HG03097 (cell line): ENCODE results near the gene SLC7A14.

Source experiments
- ATAC-seq: cut with Tn5 transposase; IDR thresholded peaks from one replicate; pipeline ENCODE4 v1.9.1; 2021; ENCODE audit not compliant: unreplicated experiment, low FRiP score

Gene SLC7A14

GRCh38 chr3:170500995-170501394, 84.9 kb downstream of the SLC7A14 start:
- no peak for ATAC-seq

DNA sequence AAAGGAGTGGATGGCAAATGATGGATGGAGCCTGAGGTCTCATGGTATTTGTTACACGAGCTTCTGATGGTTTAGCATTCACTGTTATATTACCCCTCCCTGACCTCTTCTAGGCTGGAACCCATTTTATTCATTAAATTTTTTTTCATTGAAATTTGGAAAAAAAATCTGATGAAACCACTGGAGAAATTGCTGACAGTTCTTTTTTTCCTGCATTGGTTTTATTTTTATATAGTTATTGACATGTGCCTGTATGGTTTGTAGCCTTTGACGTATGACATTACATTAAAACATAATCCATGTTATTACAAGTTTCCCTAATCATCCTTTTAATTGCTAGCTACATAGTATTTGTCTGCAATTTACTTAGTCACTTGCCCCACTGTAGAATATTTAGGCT, 85.4 kb downstream of the SLC7A14 start:
- no peak for ATAC-seq

DNA sequence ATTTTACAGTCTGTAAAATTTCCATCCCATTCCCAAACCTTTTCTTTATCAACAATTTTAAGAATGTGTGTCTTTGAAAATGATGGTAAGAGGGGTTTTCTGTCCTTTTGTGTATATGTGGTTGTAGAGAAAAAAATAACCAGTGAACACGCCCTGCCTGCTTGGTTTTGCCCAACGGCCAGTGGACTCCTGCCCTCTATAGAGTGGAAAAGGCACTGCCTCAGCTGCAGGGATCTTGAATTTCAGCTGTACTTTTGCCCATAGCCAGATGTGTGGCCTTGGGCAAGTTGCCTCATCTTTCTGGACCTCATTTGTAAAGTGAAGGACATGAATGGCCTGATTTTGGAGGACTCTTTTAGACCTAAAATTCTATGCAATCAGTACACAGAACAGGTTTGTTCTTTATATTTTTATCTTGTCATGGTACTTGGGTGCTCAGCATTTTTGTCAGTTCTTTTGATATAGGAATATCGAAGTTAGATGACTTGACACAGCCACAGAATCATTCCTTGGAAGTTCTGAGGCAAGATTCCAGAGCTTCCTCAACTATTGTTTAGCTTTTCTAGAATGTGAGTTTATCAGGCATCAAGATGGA, 86.2 kb downstream of the SLC7A14 start:
- no peak for ATAC-seq

DNA sequence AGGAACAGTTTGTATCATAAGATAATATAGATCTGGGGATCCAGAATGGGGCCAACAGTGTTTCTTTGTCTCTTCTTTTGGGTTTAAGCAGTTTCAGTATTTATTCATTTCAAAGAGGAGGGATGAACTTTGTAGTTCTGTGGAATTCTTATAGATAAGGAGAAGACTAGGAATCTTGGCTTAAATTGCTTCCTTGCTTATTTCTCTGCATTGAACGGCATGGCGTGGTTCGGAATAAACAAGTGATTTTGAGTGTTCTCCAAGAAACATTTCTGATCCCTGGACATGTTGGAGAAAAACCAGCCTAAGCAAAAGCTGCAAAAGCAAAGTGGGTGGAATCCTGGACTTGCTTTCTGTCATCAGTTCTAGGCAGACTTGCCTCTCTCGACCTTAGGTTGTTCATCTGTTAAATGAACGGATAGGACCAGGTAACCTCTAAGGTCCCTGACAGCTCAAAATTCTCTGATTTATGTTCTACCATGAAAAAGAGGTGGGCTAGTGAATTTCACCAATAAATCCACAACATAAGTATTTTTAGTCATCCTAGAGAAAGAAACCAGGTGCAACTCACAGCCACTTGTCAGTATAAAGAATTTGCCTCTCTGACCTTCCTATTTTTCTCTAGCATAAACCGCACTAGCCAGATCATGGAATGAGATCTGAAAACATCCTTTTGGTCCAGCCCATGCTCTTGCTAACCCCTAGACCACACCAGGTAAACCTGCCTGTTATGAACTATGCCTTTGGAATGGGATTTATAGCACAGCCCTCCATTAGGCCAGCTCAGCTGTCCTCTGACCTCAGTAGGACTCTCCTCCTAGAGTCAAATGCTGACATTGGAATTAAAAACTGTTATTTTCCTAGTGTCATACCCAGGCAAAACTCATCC, 88.4 kb downstream of the SLC7A14 start:
- ATAC-seq, result no peak

DNA sequence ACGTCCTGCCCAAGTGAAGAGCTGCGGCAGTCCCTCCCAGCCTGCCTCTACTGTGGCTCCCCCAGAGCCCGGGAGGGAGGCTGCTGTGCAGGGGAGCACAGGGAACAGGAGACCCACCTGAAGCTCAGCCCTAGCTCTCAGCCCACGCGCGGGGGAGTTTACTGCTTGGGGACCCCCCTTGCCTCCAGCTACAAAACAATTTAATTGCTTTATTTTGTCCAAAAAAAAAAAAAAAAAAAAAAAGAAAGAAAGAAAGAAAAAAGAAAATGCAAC, 89.1 kb downstream of the SLC7A14 start:
- no peak for ATAC-seq

GRCh38 chr3:170496026-170496867, 89.6 kb downstream of the SLC7A14 start:
- ATAC-seq, result no peak

DNA sequence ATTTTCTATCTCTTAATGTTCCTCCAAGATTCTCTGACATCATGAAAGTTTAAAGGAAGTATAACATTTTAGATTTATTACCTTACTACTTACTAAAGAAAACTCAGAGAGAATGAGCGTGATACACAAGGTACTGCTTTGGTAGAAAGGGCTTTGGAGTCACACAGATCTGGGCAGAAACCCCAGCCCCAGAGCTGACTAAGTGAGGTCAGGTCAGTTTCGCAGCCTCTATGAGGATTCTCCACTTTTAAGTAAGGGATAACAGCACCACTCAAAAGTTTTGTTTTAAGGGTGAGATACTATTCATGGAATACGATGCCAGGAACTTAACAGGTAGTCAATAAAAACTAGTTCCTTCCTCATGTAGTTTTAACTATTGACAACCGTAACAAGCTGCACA, 91.1 kb downstream of the SLC7A14 start:
- no peak for ATAC-seq

GRCh38 chr3:170493712-170494182, 92.1 kb downstream of the SLC7A14 start:
- no peak for ATAC-seq

GRCh38 chr3:170491901-170492300, 94.0 kb downstream of the SLC7A14 start:
- no peak for ATAC-seq

DNA sequence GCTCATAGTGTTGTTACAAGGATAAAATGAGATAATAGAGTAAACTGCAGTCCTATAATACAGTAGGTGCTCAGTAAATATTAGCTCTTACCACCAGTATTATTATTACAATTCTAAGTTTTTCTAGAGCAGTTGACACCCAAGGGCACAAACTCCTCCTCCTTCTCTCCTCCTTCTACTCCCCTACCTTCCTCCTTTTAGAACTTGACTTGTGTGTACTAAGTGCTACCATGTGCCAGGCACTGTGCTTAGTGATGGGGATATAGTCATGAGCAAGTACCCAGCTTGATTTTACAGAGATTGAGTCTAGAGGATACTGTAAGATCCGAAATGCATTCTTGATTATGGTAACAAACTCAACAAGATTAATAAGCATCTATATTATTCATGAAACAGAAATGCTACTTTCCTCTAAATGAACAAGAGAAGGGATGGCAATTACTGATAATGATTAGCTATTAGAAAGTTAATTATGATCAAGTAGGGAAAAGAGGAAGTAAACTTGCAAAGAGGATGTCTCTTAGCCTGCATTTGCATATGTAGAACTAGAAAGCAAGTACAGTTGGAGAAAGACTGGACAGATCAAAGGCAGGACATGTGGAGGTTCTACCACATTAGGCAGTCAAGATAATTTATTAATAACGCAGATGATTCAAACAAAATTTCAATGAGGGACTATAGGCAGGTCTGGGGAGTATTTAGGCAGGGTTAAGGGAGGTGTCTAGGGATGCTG, 94.9 kb downstream of the SLC7A14 start:
- no peak for ATAC-seq

GRCh38 chr3:170488802-170489201, 97.1 kb downstream of the SLC7A14 start:
- no peak for ATAC-seq

- no peak for ATAC-seq
Measured at GRCh38 chr3:170487031-170487430, 98.8 kb downstream of the SLC7A14 start.

DNA sequence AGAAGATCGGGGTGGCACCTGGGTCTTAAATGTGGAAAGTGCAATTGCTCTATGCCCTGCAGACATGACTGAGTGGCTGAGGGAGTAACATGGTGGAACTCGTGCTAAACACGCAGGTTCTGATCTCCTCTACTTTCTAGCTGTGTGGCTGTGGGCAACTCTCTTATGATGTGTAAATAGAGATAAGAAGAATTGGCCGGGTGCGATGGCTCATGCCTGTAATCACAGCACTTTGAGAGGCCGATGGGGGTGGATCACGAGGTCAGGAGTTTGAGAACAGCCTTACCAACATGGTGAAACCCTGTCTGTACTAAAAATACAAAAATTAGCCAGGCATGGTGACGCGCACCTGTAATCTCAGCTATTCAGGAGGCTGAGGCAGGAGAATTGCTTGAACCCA, 99.5 kb downstream of the SLC7A14 start:
- ATAC-seq, result no peak

GRCh38 chr3:170485696-170486095, 100.2 kb downstream of the SLC7A14 start:
- no peak for ATAC-seq

- ATAC-seq, result no peak
Measured at GRCh38 chr3:170485294-170485693, 100.6 kb downstream of the SLC7A14 start.

DNA sequence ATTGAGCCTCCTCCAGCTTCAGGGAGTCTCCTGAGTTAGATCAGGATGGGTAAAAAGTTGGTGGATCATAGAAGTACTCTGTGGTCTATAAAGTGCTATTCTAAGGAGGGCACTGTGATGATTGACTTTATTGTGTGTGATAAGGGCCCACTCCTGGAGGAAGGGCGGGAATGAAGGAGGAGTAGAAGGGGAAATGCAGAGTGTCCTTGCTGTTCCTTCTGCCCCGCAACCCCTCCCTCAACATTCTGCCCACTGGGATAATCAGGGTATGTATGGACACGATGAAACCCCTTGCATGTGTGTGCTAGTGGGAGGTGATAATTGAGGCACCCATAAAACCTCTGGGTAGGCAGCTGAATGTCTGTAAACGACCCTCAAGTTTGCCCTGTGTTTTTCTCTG, 101.0 kb downstream of the SLC7A14 start:
- ATAC-seq, result no peak

DNA sequence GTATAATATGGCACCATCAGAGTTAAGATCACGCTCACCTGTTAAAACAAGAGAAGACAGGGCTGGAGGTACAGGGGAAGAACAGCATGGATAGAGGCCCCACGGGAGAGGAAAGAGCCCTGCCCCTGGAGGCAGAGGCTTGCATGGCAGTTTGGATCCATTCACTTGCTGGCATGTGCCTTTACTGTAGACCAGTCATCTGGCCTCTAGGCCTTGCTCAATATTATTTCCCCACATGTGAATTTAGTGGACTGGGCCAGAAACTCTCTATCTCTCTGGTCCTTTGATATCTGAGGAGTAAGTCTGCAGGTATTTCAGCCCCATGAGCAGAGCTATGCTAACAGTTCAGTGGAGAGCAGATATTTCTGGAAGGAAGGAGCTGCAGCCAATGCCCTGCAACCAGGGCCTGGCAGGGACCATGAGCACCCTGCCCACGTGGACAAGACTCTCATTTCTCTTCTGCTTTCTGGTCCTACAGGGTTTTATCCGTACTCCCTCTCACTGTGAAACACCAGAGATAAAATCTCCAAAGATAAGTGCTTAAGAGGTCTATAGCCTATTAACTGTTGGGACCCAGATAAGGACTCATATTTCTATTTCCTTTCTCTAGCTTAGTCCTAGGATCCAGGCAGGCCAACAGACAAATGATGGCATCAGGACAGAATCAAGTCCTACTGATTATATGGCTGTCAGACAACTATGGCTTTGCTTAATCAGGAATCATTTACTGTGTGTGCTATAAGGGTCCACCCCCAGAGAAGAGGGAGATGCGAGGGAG, 102.2 kb downstream of the SLC7A14 start:
- no peak for ATAC-seq

DNA sequence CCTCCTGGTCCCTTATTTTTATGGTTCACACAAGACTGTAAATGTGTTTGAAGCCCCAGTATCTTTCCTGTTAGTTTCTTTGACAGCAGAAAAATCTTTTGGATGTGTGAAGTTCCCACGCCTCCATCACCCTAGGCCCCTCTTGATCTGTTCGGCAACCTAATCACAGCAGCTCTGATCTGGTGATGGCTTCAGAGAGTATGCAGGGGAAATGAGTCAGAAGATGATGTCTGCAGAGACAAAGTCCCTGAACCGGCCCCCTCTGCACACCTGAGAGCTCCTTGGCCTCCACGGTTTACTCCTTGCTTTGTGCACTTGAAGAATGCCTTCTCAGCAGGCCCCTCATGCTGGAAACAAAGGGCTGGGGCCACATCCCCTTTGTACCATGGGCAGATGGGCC, 103.7 kb downstream of the SLC7A14 start:
- ATAC-seq, result no peak

DNA sequence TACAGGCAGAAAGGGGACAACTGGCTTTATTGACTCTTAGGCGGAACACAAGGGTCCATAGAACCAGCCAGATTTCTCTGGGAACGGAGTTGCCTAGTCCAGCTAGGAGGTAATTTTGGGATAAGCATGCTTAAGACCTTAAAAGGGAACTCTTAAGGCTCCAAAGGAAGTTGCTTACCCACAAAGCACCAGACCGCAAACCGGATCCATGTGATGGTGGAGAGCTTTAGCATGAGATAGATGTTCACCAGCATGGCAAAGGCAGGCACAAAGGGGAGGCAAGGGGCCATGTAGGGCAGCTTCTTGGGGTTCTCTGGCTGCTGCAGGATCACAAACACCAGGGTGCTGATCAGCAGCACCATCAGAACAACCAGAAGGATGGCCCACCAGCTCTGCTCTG, 105.8 kb downstream of the SLC7A14 start:
- ATAC-seq, result no peak

DNA sequence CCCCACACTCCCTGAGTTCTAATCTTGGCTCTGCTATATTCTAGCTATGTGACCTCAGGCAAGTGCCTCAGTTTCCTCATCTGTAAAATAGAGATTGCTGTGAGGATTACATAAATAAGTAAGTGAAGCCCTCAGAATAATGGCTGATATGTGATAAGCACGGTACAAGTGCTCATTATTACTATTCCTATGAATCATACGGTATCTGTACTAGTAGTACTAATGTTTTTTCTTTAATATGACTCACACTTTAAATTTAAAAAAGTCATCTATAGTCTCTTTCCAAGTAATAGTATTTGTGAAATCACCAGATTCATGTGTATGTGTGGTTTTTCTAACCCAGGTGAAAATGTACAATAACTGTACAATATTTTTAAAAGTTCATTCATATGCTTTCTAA, 108.5 kb downstream of the SLC7A14 start:
- ATAC-seq, result no peak
